Spleen (tissue), 3 donors: Measurements from ENCODE around the gene HSD17B2.

Experiments
- POLR2A ChIP-seq, 3 donors: fragments of 450-650 bp; IDR thresholded peaks; one replicate each; pipeline ENCODE4 v1.5.1; 2017; ENCODE audit warnings: antibody characterized with exemption in 3 of 3, mild to moderate bottlenecking in 1 of 3
- POLR2AphosphoS5 ChIP-seq, 3 donors: sonication (generic); formaldehyde crosslinking; IDR thresholded peaks; one replicate each; pipeline ENCODE4 v1.5.1; 2017; ENCODE audit warnings: antibody characterized with exemption in 3 of 3

DNA sequence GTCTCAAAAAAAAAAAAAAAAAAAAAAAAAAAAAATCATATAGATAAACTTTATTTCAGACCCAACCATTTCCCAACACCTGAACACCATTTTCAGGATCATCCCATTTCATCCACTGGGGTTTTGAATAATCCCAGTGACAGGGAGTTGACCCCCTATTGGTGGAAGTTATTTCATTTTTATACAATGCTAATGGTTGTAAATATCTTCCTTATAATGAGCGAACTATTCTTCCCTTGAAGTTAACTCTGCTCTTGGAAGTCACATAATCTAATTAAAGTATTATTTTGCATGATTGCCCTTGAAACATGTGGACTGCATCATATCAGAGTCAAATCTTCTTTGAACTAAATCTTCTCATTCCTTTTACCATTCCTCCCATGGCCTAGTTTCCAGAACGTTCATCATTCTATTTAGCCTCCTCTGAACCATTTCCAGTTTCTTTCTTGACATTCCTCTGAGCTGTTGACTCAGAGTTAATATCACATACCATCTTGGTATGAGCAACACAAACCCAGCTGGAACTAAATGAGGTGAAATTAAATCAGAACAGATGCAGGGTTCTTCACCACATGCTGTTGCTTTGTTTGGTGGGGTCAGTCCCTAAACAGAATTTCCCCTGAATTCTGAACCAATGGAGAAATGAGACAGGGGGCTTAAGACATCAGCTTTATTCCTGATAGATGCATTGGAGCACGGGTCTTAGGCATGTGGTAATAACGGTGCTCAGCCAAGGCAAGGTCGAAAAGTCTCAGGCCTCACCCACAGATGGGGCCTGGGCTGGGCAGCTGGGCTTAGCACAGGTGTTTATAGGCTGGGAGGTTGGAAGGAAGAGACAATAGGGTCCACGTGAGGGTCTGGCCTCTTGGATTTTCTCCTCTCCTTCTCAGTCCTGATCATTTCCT, 8.9 kb downstream of the HSD17B2 start:
- TF ChIP-seq POLR2AphosphoS5 (IDR thresholded peaks at IDR 0.05) (no peak), POLR2A (IDR thresholded peaks at IDR 0.05) (no peak)
